Measurements from ENCODE around the gene RSF1. TPM values are rescaled to one million over a fixed set of nuclear protein-coding genes. Genes with fewer than 3 reads are reported as not detected.

RSF1 gene
- total RNA-seq, 1 donor: 36.9 TPM

GRCh38 chr11:77776455-77776854, 44.1 kb downstream of the RSF1 start:
- H2AFZ ChIP-seq (ENCODE audit: low read length): no peak overlapping the region
- no peaks in the 10 kb centered on the region for H3K36me3 ChIP-seq (ENCODE audit: insufficient read depth, low read length)
- no peak overlapping the region for H3K4me3 ChIP-seq (ENCODE audit: insufficient read depth, low read length)
- H3K27ac ChIP-seq (ENCODE audit: low read depth, low read length): no peak overlapping the region
- peaks cover 86% of the 10 kb centered on the region for H3K79me2 ChIP-seq (ENCODE audit: insufficient read depth, low read length)
- no peaks in the 10 kb centered on the region for H3K9me3 ChIP-seq (ENCODE audit: low read depth, low read length)
- H3K4me2 ChIP-seq (ENCODE audit: insufficient read depth, low read length): no peak overlapping the region
- peaks cover 69% of the 10 kb centered on the region for H4K20me1 ChIP-seq (ENCODE audit: insufficient read depth, low read length)
- H3K4me1 ChIP-seq (ENCODE audit: insufficient read depth, low read length): no peaks in the 10 kb centered on the region
- peak; percentile 19 for DNase-seq (ENCODE audit: insufficient read length, low spot score, missing footprints)
- TF ChIP-seq CTCF (IDR thresholded peaks at IDR 0.05; ENCODE audit: extremely low read depth, low read depth, low read length): peak; percentile 36
- no peaks in the 10 kb centered on the region for H3K27me3 ChIP-seq (ENCODE audit: insufficient read depth, low read length)

GRCh38 chr11:77775936-77776335, 44.6 kb downstream of the RSF1 start:
- H2AFZ ChIP-seq (ENCODE audit: low read length): no peak overlapping the region
- TF ChIP-seq CTCF (IDR thresholded peaks at IDR 0.05; ENCODE audit: extremely low read depth, low read depth, low read length): no peak
- H3K79me2 ChIP-seq (ENCODE audit: insufficient read depth, low read length): peaks cover 86% of the 10 kb centered on the region
- peaks cover 69% of the 10 kb centered on the region for H4K20me1 ChIP-seq (ENCODE audit: insufficient read depth, low read length)
- H3K4me3 ChIP-seq (ENCODE audit: insufficient read depth, low read length): no peak overlapping the region
- no peak overlapping the region for H3K27ac ChIP-seq (ENCODE audit: low read depth, low read length)
- H3K9me3 ChIP-seq (ENCODE audit: low read depth, low read length): no peaks in the 10 kb centered on the region
- H3K27me3 ChIP-seq (ENCODE audit: insufficient read depth, low read length): no peaks in the 10 kb centered on the region
- no peaks in the 10 kb centered on the region for H3K36me3 ChIP-seq (ENCODE audit: insufficient read depth, low read length)
- no peak overlapping the region for H3K4me2 ChIP-seq (ENCODE audit: insufficient read depth, low read length)
- no peaks in the 10 kb centered on the region for H3K4me1 ChIP-seq (ENCODE audit: insufficient read depth, low read length)
- no peak for DNase-seq (ENCODE audit: insufficient read length, low spot score, missing footprints)

GRCh38 chr11:77771135-77771534, 49.4 kb downstream of the RSF1 start:
- Histone ChIP-seq H3K36me3 (ENCODE audit: insufficient read depth, low read length) (no peaks in the 10 kb centered on the region), H4K20me1 (ENCODE audit: insufficient read depth, low read length) (peaks cover 68% of the 10 kb centered on the region), H3K27ac (ENCODE audit: low read depth, low read length) (no peak overlapping the region), H3K9me3 (ENCODE audit: low read depth, low read length) (no peaks in the 10 kb centered on the region), H3K4me1 (ENCODE audit: insufficient read depth, low read length) (no peaks in the 10 kb centered on the region), H3K27me3 (ENCODE audit: insufficient read depth, low read length) (no peaks in the 10 kb centered on the region), H3K4me3 (ENCODE audit: insufficient read depth, low read length) (no peak overlapping the region), H3K79me2 (ENCODE audit: insufficient read depth, low read length) (peaks cover 90% of the 10 kb centered on the region), H3K4me2 (ENCODE audit: insufficient read depth, low read length) (no peak overlapping the region), H2AFZ (ENCODE audit: low read length) (no peak overlapping the region)
- peak; percentile 3 for DNase-seq (ENCODE audit: insufficient read length, low spot score, missing footprints)
- TF ChIP-seq CTCF (IDR thresholded peaks at IDR 0.05; ENCODE audit: extremely low read depth, low read depth, low read length): no peak

- TF ChIP-seq CTCF (IDR thresholded peaks at IDR 0.05; ENCODE audit: extremely low read depth, low read depth, low read length): no peak
These were observed 49.9 kb downstream of the RSF1 start for GRCh38 chr11:77770629-77771028.

More at GRCh38 chr11:77770629-77771028, 49.9 kb downstream of the RSF1 start:
- H3K4me2 ChIP-seq (ENCODE audit: insufficient read depth, low read length): no peak overlapping the region
- DNase-seq (ENCODE audit: insufficient read length, low spot score, missing footprints): no peak
- H3K27me3 ChIP-seq (ENCODE audit: insufficient read depth, low read length): no peaks in the 10 kb centered on the region
- H3K4me3 ChIP-seq (ENCODE audit: insufficient read depth, low read length): no peak overlapping the region
- no peaks in the 10 kb centered on the region for H3K36me3 ChIP-seq (ENCODE audit: insufficient read depth, low read length)
- no peak overlapping the region for H3K27ac ChIP-seq (ENCODE audit: low read depth, low read length)
- H3K9me3 ChIP-seq (ENCODE audit: low read depth, low read length): no peaks in the 10 kb centered on the region
- H3K4me1 ChIP-seq (ENCODE audit: insufficient read depth, low read length): no peaks in the 10 kb centered on the region
- H3K79me2 ChIP-seq (ENCODE audit: insufficient read depth, low read length): peaks cover 90% of the 10 kb centered on the region
- H4K20me1 ChIP-seq (ENCODE audit: insufficient read depth, low read length): peaks cover 68% of the 10 kb centered on the region
- no peak overlapping the region for H2AFZ ChIP-seq (ENCODE audit: low read length)

All from osteoblast (primary cell).